Right lobe of liver (tissue), 4 donors: ENCODE results near the gene OMA1.

Experiments
- POLR2A ChIP-seq: fragments of 450-650 bp; IDR thresholded peaks from one replicate; pipeline ENCODE4 v1.6.1; 2017; ENCODE audit warnings: antibody characterized with exemption, mild to moderate bottlenecking
- TF ChIP-seq, protein P1 (sequence below), 4 donors: fragments of 200-600 bp in 3 of 4; fragments of 450-650 bp in 1 of 4; IDR thresholded peaks; one replicate each; pipeline versions ENCODE4 v1.5.1 to v1.8.0; 2016 to 2022; ENCODE audit warnings: antibody characterized with exemption in 4 of 4, mild to moderate bottlenecking in 2 of 4
- donor health status: DM: no; HTN: no; CAD: no.
- donor health status: DM: no; HTN: no; CAD: no.
- donor health status: DM: no; HTN: yes; CAD: no.

- TF ChIP-seq, protein P1, sequence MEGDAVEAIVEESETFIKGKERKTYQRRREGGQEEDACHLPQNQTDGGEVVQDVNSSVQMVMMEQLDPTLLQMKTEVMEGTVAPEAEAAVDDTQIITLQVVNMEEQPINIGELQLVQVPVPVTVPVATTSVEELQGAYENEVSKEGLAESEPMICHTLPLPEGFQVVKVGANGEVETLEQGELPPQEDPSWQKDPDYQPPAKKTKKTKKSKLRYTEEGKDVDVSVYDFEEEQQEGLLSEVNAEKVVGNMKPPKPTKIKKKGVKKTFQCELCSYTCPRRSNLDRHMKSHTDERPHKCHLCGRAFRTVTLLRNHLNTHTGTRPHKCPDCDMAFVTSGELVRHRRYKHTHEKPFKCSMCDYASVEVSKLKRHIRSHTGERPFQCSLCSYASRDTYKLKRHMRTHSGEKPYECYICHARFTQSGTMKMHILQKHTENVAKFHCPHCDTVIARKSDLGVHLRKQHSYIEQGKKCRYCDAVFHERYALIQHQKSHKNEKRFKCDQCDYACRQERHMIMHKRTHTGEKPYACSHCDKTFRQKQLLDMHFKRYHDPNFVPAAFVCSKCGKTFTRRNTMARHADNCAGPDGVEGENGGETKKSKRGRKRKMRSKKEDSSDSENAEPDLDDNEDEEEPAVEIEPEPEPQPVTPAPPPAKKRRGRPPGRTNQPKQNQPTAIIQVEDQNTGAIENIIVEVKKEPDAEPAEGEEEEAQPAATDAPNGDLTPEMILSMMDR (IDR thresholded peaks at IDR 0.05): no peak
- TF ChIP-seq POLR2A: no peak
Observed at GRCh38 chr1:58457023-58457635, 89.4 kb downstream of the OMA1 start.
